CD4-positive, alpha-beta T cell treated with Interleukin-2 at 100 ng/mL for 4 hours (primary cell): Measurements from ENCODE around the gene TMEM178B.

Experiments used
- DNase-seq: peaks from one replicate; pipeline ENCODE4 v3.0.0-alpha.2; 2020; ENCODE audit warnings: low spot score

The TMEM178B gene

GRCh38 chr7:141264511-141264910 lies 190.6 kb downstream of the TMEM178B start:
- no peak for DNase-seq

GRCh38 chr7:141265668-141266067 lies 191.8 kb downstream of the TMEM178B start:
- no peak for DNase-seq

DNA sequence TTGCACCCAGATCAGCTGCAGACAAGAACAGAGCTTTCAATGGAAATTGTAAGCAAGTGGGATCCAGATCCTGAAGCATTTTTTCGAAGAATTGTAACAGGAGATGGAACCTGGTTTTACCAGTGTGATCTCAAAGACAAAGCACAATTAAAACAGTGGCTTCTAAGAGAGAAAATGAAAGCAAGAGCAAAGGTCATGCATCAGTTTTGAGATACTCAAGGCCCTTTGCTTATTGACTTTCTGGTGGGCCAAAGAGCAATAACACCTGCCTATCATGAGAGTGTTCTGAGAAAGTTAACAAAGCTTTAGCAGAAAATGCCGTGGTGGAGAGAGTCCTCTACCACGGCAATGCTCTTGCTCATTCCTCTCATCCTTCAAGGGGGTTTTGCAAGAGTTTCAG lies 194.8 kb downstream of the TMEM178B start:
- DNase-seq = no peak

DNA sequence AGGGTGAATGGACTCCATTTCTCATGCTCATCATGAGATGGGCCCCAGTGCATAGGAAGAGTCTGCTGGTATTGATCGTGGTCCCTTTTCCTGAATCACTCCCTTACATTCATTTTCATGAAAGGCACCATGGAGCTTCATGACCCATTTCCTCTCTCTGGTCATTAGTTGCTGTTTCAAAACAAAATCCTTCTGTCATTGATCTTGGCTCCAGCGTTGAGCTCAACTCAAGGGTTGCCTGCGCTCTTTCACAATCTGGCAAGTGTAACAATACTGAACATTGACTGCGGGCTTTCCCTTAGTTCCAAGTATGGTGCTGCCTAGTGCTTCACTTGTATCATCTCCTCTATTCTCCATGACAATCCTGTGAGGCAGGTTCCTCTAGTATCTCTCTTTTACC lies 197.6 kb downstream of the TMEM178B start:
- no peak for DNase-seq

DNA sequence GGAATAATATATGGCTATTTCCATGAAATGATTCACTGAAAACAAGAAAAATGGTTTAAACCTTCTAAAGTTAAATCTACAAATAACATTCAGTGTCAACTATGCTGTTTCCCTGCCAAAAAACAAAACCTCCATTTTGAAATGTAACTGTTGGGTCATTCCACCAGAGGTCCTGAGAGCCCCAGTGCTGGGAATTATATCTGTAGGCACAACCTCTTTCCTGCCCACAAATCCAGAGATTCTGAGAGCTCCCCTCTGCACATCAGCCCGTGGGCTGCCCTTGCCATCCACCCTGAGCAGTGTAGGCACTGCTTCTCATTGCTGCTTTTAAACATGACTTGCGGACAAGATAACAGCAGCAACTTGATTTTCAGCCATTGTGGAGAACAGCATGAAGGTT lies 198.6 kb downstream of the TMEM178B start:
- DNase-seq = no peak

DNA sequence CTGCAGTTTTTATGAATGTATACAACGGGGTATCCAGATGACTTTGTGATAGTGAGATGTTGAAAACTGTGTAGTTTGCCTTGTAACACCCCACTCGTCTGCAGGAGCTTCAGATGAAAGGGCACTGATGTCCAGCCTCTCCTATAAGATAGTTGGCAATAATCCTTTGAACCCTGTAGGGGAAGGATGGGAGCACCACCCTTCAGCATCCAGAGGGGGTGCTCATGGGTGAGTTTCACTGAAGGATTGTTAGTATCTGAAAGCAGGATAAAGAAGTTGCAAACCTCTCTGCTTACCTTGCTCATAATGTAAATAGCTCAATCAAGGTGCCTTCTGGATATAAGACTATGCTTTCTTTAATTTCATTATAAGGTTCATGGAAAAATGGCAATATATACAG lies 201.5 kb downstream of the TMEM178B start:
- no peak for DNase-seq

DNA sequence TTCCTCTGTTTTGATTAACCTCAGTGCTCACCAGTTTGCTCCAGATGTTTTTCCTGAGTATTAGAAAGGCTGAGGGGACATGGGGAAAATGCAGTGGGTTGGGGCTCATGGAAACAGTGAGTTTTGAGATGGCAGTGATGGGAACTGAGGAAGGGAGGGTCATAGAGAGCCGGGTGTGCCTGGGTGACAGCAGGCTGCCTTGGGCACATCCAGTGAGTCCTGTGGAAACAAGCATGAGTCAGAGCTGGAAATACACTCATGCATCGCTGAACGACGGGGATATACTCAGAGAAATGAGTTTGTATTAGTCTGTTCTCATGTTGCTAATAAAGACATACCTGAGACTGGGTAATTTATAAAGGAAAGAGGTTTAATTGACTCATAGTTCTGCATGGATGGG lies 202.2 kb downstream of the TMEM178B start:
- no peak for DNase-seq

DNA sequence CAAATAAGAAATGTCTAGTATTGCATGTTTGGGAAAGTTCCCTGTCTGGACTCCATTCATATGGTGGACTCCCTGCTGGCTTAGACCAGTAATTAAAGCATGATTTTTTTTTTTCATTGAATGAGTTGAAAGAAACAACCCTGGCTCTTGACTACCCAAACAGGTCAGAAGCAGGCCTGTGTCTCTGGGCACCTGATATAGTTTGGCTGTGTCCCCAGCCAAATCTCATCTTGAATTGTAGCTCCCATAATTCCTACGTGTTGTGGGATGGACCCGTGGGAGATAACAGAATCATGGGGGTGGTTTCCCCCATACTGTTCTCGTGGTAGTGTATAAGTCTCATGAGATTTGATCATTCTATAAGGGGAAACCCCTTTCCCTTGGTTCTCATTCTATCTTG lies 206.2 kb downstream of the TMEM178B start:
- DNase-seq = no peak

DNA sequence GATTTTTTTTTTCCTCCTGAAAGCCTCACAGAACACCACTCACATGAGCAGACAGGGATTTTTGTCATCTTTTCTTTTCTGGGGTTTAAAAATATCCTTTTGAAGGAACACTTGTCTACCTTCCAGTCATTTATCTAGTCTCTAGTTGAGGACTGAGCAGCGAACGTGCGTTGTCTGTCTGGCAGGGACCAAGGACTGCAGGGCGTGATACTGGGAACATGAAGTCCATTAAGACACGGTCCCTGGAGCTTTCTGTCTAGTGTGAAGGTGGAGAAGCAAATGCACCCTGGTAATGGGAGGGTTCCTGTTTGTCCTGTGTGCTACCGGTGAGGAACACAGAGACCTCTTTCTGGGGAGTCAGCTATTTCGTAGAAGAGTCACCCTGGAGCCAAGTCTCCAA lies 207.4 kb downstream of the TMEM178B start:
- DNase-seq = no peak

DNA sequence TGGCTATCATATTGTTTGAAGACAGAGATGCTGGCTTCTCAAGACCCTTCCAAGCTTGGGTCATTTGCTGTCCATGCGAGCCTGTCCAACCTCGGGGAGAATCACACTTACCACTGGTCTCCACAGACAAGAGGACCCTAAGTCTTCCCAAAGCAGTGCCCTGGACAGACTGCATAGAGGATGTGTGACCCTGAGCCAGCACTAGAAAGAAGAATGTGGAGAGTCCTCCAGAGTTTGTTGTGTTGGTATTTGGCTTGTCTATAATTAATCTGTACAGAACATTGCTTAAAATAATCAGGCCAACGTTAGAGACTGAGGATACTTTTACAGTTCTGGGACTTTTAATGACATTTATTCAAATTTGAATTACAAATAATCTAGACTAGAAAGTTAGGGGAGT lies 212.7 kb downstream of the TMEM178B start:
- DNase-seq = no peak

DNA sequence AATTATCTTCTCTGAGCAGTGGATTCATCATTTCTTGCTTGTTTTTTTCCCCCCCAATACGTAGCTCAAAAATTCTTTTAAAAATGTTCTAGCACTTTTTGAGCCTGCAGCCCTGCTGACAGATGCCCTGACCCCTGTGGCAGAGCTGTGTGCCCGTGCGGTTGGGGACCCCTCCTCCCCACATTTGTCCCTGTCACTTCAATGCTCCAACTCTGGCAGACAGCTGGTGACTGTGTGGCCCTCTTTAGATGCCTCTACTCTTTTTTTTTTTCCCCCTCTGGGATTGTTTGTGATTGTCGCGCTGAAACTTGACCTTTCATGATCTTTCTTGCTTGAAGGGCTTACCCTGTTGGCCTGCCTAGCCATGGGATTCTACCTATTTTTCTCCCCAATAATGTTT lies 214.1 kb downstream of the TMEM178B start:
- no peak for DNase-seq

DNA sequence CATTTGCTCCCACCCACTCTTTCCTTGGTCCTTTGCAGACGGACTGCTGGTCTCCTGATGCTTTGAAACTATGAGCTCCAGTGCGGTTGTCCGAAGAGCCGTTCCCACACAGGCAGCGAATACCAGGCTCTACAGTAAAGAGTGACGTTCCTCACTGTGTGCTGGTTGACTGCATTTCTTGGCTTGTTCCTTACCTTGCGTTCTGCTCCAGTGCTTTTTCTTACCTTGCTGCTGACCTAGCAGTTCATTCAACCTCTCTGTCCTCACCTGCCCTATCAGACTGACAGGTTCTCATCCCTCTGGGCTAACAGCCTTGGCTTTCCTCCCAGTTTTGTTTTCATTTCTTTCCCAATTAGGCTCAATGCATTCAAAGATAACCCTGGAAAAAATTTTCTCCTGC lies 214.8 kb downstream of the TMEM178B start:
- DNase-seq = no peak

- no peak for DNase-seq
Measured at GRCh38 chr7:141290365-141290764, 216.5 kb downstream of the TMEM178B start.

DNA sequence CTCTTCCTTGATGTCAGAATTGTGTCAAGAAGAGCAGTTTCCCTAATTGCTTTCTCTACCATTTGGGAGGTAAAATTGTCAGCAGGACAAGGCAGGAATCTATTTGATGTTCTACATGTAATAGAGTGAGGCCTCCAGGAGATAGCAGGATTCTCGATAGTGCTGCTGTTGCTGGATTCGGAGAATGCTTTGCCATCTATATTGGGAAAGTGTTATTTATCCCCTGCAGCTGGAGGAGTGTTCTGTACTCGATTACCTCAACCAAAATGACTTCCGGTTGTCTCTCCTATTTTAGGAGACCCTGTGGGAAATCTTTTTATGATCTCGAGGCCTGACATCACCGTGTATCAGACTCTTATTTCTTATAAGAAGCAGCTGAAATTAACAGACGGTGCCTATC lies 217.1 kb downstream of the TMEM178B start:
- no peak for DNase-seq

GRCh38 chr7:141291541-141291940 lies 217.7 kb downstream of the TMEM178B start:
- DNase-seq = no peak

DNA sequence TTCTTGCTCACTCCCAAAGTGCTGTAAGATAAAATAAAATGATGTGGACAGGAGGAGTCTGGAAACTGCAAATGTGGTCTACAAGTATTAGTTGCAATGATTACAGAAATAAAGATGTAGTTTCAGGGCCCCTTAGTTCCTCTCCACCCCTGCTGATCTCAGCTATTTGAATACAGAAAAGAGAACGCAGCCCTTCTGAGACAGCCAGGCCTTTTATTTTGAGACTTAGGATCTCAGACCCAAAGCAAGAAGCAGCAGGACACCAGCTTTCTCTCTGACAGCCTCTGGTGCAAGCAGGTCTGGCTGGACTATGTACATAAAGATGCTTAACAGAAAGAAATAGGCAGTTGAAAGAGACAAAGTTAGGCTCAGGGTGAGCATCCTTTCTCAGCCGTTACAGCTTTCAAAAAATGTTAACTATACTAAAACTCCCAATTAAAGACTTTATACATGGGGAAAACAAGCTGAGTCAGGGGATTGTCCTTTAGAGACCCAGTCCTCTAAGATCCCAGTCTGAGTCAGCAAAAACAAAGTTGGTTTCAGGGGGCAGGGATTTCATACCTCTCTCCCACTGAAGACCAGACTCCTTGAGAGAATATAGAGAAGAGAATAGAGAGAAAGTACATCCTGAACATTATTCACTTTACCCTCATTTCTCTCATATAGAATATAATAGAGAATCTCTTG lies 220.4 kb downstream of the TMEM178B start:
- DNase-seq = no peak

GRCh38 chr7:141295367-141295895 lies 221.6 kb downstream of the TMEM178B start:
- DNase-seq = no peak

DNA sequence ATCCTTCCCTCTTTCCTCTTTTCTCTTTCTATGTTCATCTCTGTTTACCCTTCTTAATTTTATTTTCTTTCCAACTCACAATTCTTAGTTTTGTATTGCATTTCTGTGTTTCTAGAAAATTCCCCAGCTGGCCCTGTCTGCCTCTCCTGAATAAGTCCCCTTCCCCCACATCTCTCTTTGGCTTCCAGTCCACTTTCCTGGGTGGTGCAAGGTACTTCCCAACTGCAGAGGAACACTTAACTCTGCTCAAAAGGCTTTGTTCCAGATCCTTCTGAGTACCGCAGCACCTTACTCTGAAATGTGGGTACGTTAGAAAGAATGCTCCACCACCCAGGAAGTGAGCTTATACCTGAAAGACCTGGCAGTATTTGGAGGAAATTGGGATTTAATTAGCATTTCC lies 227.0 kb downstream of the TMEM178B start:
- DNase-seq = no peak

DNA sequence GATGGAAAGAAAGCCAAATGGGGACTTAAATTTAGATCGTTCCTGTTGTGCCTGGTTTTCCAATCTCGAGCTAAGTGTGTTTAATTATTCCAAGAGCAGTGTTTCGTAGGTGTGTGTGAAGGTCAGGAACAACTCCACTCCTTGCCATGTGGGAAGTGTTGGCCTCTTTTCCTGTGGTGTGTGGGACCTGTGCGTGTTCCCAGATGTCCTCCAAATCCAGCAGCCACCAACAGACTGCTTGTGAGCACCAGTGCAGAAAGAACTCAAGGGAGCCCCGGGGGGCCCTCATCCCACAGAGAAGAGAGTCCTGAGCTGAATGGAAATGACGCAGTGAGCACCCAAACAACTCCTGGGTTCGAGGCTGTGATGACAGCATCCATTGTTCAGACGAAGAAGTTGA lies 227.7 kb downstream of the TMEM178B start:
- DNase-seq = no peak

DNA sequence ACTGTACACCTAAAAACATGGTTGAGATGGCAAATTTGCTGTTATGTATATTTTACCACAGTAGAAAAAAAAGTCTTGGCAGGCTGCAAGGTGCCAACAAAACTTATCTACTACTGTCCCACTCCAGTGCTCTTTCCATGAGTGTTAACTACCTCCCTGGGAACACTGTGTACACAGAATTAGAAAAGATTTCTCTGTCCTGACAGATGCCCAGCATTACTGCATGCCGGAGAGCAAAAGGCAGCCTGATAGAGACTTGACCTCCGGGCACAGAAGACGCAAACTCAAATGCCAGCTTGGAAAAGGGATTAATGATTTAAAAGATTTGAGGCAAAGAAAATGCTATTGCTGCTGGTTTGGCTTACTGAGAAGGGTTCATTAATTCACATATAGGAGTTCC lies 228.8 kb downstream of the TMEM178B start:
- no peak for DNase-seq

- DNase-seq = no peak
Measured at GRCh38 chr7:141304291-141304690, 230.4 kb downstream of the TMEM178B start.

- DNase-seq = no peak
Measured at GRCh38 chr7:141306081-141306480, 232.2 kb downstream of the TMEM178B start.

DNA sequence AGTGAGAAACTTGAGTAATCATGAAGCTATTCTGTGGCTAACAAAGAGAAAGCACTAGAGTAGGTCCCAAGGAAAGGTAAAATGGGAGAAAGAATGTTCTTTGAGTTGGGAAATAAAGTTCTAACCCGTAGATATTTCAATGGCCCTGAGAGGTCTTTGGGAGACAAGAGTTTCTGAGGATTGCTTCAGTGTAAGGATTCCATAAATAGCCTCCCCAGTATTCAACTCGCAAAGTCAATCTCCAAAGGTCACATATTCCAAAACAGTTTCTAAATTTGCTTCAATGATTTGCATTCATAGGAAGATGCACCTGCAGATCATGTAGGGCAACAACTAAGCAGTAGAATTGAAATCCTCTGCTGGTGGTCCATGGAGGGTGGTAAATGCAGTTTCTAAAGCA lies 238.5 kb downstream of the TMEM178B start:
- no peak for DNase-seq

DNA sequence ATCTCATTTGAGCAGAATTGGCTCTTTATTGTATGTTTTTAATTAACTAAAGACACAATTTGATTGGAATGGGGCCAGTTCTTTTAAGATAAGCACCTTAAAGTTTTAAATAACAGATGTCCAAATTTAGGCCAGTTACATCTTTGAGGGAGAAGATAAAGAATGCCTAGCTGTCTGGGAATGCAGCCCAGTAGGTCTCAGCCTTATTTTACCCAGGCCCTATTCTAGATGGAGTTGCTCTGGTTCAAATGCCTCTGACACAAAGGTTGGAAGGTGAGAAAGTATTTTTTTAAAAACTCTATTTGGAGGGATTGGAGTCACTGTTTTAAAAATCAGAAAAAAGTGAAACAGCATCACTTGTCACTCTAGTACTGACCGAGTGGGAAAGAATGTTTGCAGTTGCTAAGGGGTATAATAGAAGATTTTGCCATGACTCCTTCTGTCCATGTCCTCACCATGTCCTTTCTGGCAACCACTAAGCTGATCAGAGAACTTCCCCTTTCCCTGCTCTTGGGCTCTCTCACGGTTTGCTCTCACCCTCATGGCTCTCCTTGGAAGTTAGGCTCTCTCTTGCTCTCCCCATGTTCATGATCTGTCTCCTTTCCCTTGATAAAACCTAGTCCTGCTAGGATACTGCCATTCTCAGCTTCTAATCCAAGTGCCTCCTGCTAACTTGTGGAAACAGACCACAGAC lies 239.1 kb downstream of the TMEM178B start:
- no peak for DNase-seq
